HCT116 (cell line): ENCODE data around the gene A3GALT2. TPM values are rescaled to one million over a fixed set of nuclear protein-coding genes. Genes with fewer than 3 reads are reported as not detected.

ENCODE experiments used
- ATAC-seq: fragments of 200-7000 bp; cut with Tn5 transposase; 2 replicates; pipeline ENCODE4 v1.9.1; 2020; ENCODE audit warnings: mild to moderate bottlenecking, moderate library complexity
- BruUV-seq: library from RNA; stranded (reverse); fragments of 400-500 nt; replicated peaks from 2 replicates; lab custom pipeline; 2021; lab: Mats Ljungman, UMichigan
- CTCF ChIA-PET: fragments of 300-600 bp; sonication (Branson Sonifier 250); formaldehyde crosslinking; loops from one replicate; lab custom pipeline; 2021; ENCODE audit warnings: antibody characterized with exemption; lab: Charles Lee
- POLR2A ChIA-PET: fragments of 300-600, 350-600 bp; sonication (Branson Sonifier 250); formaldehyde crosslinking; loops from one replicate; lab custom pipeline; 2021; ENCODE audit warnings: antibody characterized with exemption; lab: Charles Lee
- RAD21 ChIA-PET, 2 experiments: fragments of 300-600 bp; sonication (Branson Sonifier 250); formaldehyde crosslinking; loops; one replicate each; lab custom pipeline; 2023; ENCODE audit warnings: low total read pairs in 2 of 2; ENCODE audit not compliant: uncharacterized antibody in 2 of 2, unreplicated experiment in 2 of 2, low non-redundant PET in 1 of 2; lab: Charles Lee
- DNase-seq: peaks from one replicate; pipeline ENCODE4 v3.0.0-alpha.2; 2010; ENCODE audit warnings: low read depth, low spot score
- H2AFZ ChIP-seq: fragments of 200-600 bp; shearing (Covaris generic), sonication (generic); 2 replicates; pipeline ENCODE4 v1.6.1; 2017; ENCODE audit warnings: low read depth, mixed run types, mixed read lengths, antibody characterized with exemption, low read length; ENCODE audit not compliant: poor library complexity, severe bottlenecking
- H3K27ac ChIP-seq: 2 replicates; pipeline ENCODE4 v1.5.1; 2012; ENCODE audit warnings: low read depth, low read length
- H3K27me3 ChIP-seq: fragments of 200-600 bp; sonication (generic); 2 replicates; pipeline ENCODE4 v1.6.1; 2016; ENCODE audit warnings: mixed run types, low read length, mixed read lengths; ENCODE audit not compliant: insufficient read depth
- H3K36me3 ChIP-seq, 2 experiments: fragments of 200-500 bp in 1 of 2; fragments of 200-600 bp in 1 of 2; sonication (Bioruptor generic) in 1 of 2; sonication (generic) in 1 of 2; 2 replicates each; pipeline versions ENCODE4 v1.5.1 to v1.6.1; 2014 to 2016; ENCODE audit warnings: low read length in 2 of 2, inconsistent platforms in 1 of 2, mixed read lengths in 1 of 2, mixed run types in 1 of 2; ENCODE audit not compliant: insufficient read depth in 2 of 2, control insufficient read depth in 1 of 2
- H3K4me1 ChIP-seq, 2 experiments: fragments of 200-600 bp in 1 of 2; sonication (generic) in 1 of 2; 2 replicates each; pipeline versions ENCODE4 v1.5.1 to v1.6.1; 2012 to 2017; ENCODE audit warnings: low read length in 2 of 2, inconsistent platforms in 1 of 2, mild to moderate bottlenecking in 1 of 2, mixed read lengths in 1 of 2, mixed run types in 1 of 2, moderate library complexity in 1 of 2; ENCODE audit not compliant: insufficient read depth in 2 of 2, control insufficient read depth in 1 of 2
- H3K4me2 ChIP-seq: fragments of 200-600 bp; sonication (generic); 2 replicates; pipeline ENCODE4 v1.6.1; 2017; ENCODE audit warnings: mixed run types, low read length, mixed read lengths
- H3K4me3 ChIP-seq, 2 experiments: fragments of 200-600 bp in 1 of 2; sonication (generic) in 1 of 2; replicated peaks in 1 of 2; 2 replicates each; pipeline ENCODE4 v1.5.1; 2011 to 2016; ENCODE audit warnings: low read length in 2 of 2, control low read depth in 1 of 2, low read depth in 1 of 2, mild to moderate bottlenecking in 1 of 2, mixed read lengths in 1 of 2, mixed run types in 1 of 2
- H3K79me2 ChIP-seq: fragments of 200-600 bp; sonication (generic); 2 replicates; pipeline ENCODE4 v1.6.1; 2017; ENCODE audit warnings: mild to moderate bottlenecking, mixed run types, low read length, moderate library complexity, mixed read lengths; ENCODE audit not compliant: insufficient read depth
- H3K9ac ChIP-seq: fragments of 200-600 bp; sonication (generic); 2 replicates; pipeline ENCODE4 v1.6.1; 2016; ENCODE audit warnings: low read length, mixed read lengths
- H3K9me2 ChIP-seq: fragments of 200-600 bp; sonication (generic), shearing (Covaris generic); 2 replicates; pipeline ENCODE4 v1.6.1; 2017; ENCODE audit warnings: mixed run types, mild to moderate bottlenecking, moderate library complexity; ENCODE audit not compliant: insufficient read depth
- H3K9me3 ChIP-seq, 2 experiments: fragments of 200-500 bp in 1 of 2; fragments of 200-600 bp in 1 of 2; sonication (Bioruptor generic) in 1 of 2; sonication (generic) in 1 of 2; 2 replicates each; pipeline ENCODE4 v1.6.1; 2014 to 2017; ENCODE audit warnings: low read length in 2 of 2, mixed read lengths in 2 of 2, inconsistent platforms in 1 of 2, low read depth in 1 of 2, mild to moderate bottlenecking in 1 of 2, mixed run types in 1 of 2, moderate library complexity in 1 of 2; ENCODE audit not compliant: control insufficient read depth in 1 of 2, insufficient read depth in 1 of 2
- H4K20me1 ChIP-seq: fragments of 200-600 bp; sonication (generic), shearing (Covaris generic); 2 replicates; pipeline ENCODE4 v1.6.1; 2017; ENCODE audit warnings: mixed run types, mild to moderate bottlenecking, moderate library complexity; ENCODE audit not compliant: insufficient read depth
- CBX3 ChIP-seq: IDR thresholded peaks from 2 replicates; pipeline ENCODE4 v1.6.1; 2012; ENCODE audit warnings: low read depth
- CEBPB ChIP-seq: IDR thresholded peaks from 2 replicates; pipeline ENCODE4 v1.6.1; 2012; ENCODE audit warnings: low read depth
- CTCF ChIP-seq, 3 experiments: fragments of 200-600 bp in 1 of 3; sonication (generic) in 1 of 3; IDR thresholded peaks in 2 of 3; conservative IDR thresholded peaks in 1 of 3; 2 replicates each; pipeline ENCODE4 v1.5.1; 2012 to 2017; ENCODE audit warnings: low read depth in 2 of 3, low read length in 2 of 3, antibody characterized with exemption in 1 of 3, borderline replicate concordance in 1 of 3, control low read depth in 1 of 3, mild to moderate bottlenecking in 1 of 3, mixed read lengths in 1 of 3, mixed run types in 1 of 3, moderate library complexity in 1 of 3; ENCODE audit not compliant: insufficient read depth in 1 of 3
- EGR1 ChIP-seq: IDR thresholded peaks from 2 replicates; pipeline ENCODE4 v1.6.1; 2012; ENCODE audit warnings: low read depth
- ELF1 ChIP-seq: IDR thresholded peaks from 2 replicates; pipeline ENCODE4 v1.6.1; 2012; ENCODE audit warnings: low read depth, borderline replicate concordance
- EZH2 ChIP-seq: fragments of 200-600 bp; sonication (generic); IDR thresholded peaks from 2 replicates; pipeline ENCODE4 v1.6.1; 2017; ENCODE audit warnings: antibody characterized with exemption, mixed run types
- EZH2phosphoT487 ChIP-seq: fragments of 200-600 bp; IDR thresholded peaks from 2 replicates; pipeline ENCODE4 v1.6.1; 2018; ENCODE audit warnings: antibody characterized with exemption, borderline replicate concordance
- FOSL1 ChIP-seq: IDR thresholded peaks from 2 replicates; pipeline ENCODE4 v1.6.1; 2012; ENCODE audit warnings: low read depth
- JUND ChIP-seq: IDR thresholded peaks from 2 replicates; pipeline ENCODE4 v1.6.1; 2012
- MAX ChIP-seq: IDR thresholded peaks from 2 replicates; pipeline ENCODE4 v1.6.1; 2012
- POLR2AphosphoS5 ChIP-seq: IDR thresholded peaks from 2 replicates; pipeline ENCODE4 v1.6.1; 2011; ENCODE audit warnings: mild to moderate bottlenecking, low read depth, low read length, moderate library complexity
- RAD21 ChIP-seq: IDR thresholded peaks from 2 replicates; pipeline ENCODE4 v1.6.1; 2012; ENCODE audit warnings: low read depth, mild to moderate bottlenecking
- SIN3A ChIP-seq: IDR thresholded peaks from 2 replicates; pipeline ENCODE4 v1.6.1; 2012; ENCODE audit warnings: low read depth
- SP1 ChIP-seq: IDR thresholded peaks from 2 replicates; pipeline ENCODE4 v1.6.1; 2012; ENCODE audit warnings: low read depth
- ZFX ChIP-seq: fragments of 450-650 bp; IDR thresholded peaks from 2 replicates; pipeline ENCODE4 v1.6.1; 2017
- ZNF274 ChIP-seq: fragments of 200-500 bp; sonication (Bioruptor generic); IDR thresholded peaks from 2 replicates; pipeline ENCODE4 v1.6.1; 2014; ENCODE audit warnings: mild to moderate bottlenecking, low read depth, low read length, inconsistent platforms
- intact Hi-C: fragments of 100-400 bp; cut with micrococcal nuclease; formaldehyde crosslinking; loops from 2 replicates; pipeline ENCODE4 v1.10.0; 2022
- total RNA-seq: library from RNA; stranded (reverse); gene quantifications from one replicate; pipeline ENCODE4 v1.2.1, GENCODE V29; 2021; ENCODE audit not compliant: unreplicated experiment

Gene A3GALT2
- total RNA-seq, 1 experiment from 2014 or later: not detected

- TF ChIP-seq CTCF (IDR thresholded peaks at IDR 0.05 in 2 of 3, conservative IDR thresholded peaks at IDR 0.05 in 1 of 3; ENCODE audit: borderline replicate concordance in 1 of 3, insufficient read depth in 1 of 3, low read depth in 2 of 3, low read length in 2 of 3) (no peak), SP1 (no peak), MAX (no peak), JUND (no peak), CBX3 (no peak), ZFX (no peak)
Observed at GRCh38 chr1:33317946-33318345, 3.0 kb downstream of the A3GALT2 start (continued).

GRCh38 chr1:33317354-33317753, 3.5 kb downstream of the A3GALT2 start:
- CTCF ChIA-PET: no interaction called here
- Histone ChIP-seq H2AFZ (no peak overlapping the region), H3K79me2 (no peaks in the 10 kb centered on the region), H3K4me2 (no peak overlapping the region), H3K9ac (no peak overlapping the region), H3K9me2 (no peaks in the 10 kb centered on the region)
- DNase-seq: no peak
- TF ChIP-seq RAD21 (no peak), MAX (no peak), ZNF274 (no peak), EZH2phosphoT487 (no peak), CEBPB (no peak), SIN3A (no peak), SP1 (no peak), EGR1 (no peak), EZH2 (no peak), FOSL1 (no peak), JUND (no peak), POLR2AphosphoS5 (no peak), ELF1 (no peak), CBX3 (no peak)
- TF ChIP-seq, all 23 proteins: peak for 0
- Histone ChIP-seq H4K20me1 (no peaks in the 10 kb centered on the region), H3K9me3 (no peaks in the 10 kb centered on the region), H3K4me1 (no peaks in the 10 kb centered on the region), H3K4me3 (no peak overlapping the region), H3K27ac (no peak overlapping the region), H3K36me3 (no peaks in the 10 kb centered on the region), H3K27me3 (no peaks in the 10 kb centered on the region)
- ATAC-seq: no peak
- ChIA-PET POLR2A (no interaction called here), RAD21 (no interaction called here)
- no TSS peak for BruUV-seq
- intact Hi-C loops: no loop called here
